Spleen (tissue), 11 donors: ENCODE measurements around the gene NR2F1-AS1. TPM values are rescaled to one million over a fixed set of nuclear protein-coding genes. Genes with fewer than 3 reads are reported as not detected.

Source experiments
- DNase-seq: peaks from one replicate; pipeline ENCODE4 v3.0.0-alpha.2; 2020
- H3K27ac ChIP-seq, 8 donors: fragments of 200-600 bp; sonication (generic) in 7 of 8; 1 replicate in 4 of 8; 2 replicates in 4 of 8; pipeline versions ENCODE4 v1.5.0 to v1.8.0; 2016 to 2021; ENCODE audit warnings: inconsistent platforms in 4 of 8, mild to moderate bottlenecking in 4 of 8, moderate library complexity in 1 of 8
- H3K27me3 ChIP-seq, 7 donors: fragments of 200-600 bp; sonication (generic) in 6 of 7; replicated peaks in 1 of 7; 1 replicate in 4 of 7; 2 replicates in 3 of 7; pipeline versions ENCODE4 v1.5.0 to v1.8.0; 2016 to 2021; ENCODE audit warnings: inconsistent platforms in 3 of 7, mild to moderate bottlenecking in 1 of 7
- H3K36me3 ChIP-seq, 6 donors: fragments of 200-600 bp; sonication (generic) in 5 of 6; 1 replicate in 4 of 6; 2 replicates in 2 of 6; pipeline versions ENCODE4 v1.5.0 to v1.8.0; 2016 to 2021; ENCODE audit warnings: inconsistent platforms in 2 of 6
- H3K4me1 ChIP-seq, 6 donors: fragments of 200-600 bp; sonication (generic) in 5 of 6; 1 replicate in 3 of 6; 2 replicates in 3 of 6; pipeline versions ENCODE4 v1.5.0 to v1.8.0; 2016 to 2021; ENCODE audit warnings: inconsistent platforms in 3 of 6
- H3K4me3 ChIP-seq, 8 donors: fragments of 200-600 bp; sonication (generic) in 7 of 8; 1 replicate in 4 of 8; 2 replicates in 4 of 8; pipeline versions ENCODE4 v1.5.0 to v1.8.0; 2016 to 2021; ENCODE audit warnings: inconsistent platforms in 4 of 8, mild to moderate bottlenecking in 4 of 8, moderate library complexity in 2 of 8
- H3K9me3 ChIP-seq, 8 donors: fragments of 200-600 bp; sonication (generic) in 7 of 8; 1 replicate in 4 of 8; 2 replicates in 4 of 8; pipeline versions ENCODE4 v1.5.0 to v1.8.0; 2016 to 2021; ENCODE audit warnings: inconsistent platforms in 4 of 8
- POLR2A ChIP-seq, 3 donors: fragments of 450-650 bp; IDR thresholded peaks; one replicate each; pipeline ENCODE4 v1.5.1; 2017; ENCODE audit warnings: antibody characterized with exemption in 3 of 3, mild to moderate bottlenecking in 1 of 3
- POLR2AphosphoS5 ChIP-seq, 3 donors: sonication (generic); formaldehyde crosslinking; IDR thresholded peaks; one replicate each; pipeline ENCODE4 v1.5.1; 2017; ENCODE audit warnings: antibody characterized with exemption in 3 of 3
- WGBS, 5 donors: extraction: QIAGEN DNeasy Blood & Tissue Kit in 3 of 5; methylation state at CpG; one replicate each; pipeline versions ENCODE4 v1.1.5 to v1.1.7; 2013 to 2018; 5-methylcytosine and 5-hydroxymethylcytosine counted together
- intact Hi-C: fragments of 100-400 bp; cut with DNase I; formaldehyde crosslinking; loops from one replicate; pipeline ENCODE4 v1.15.0; 2023; ENCODE audit warnings: low total_unique reads
- polyA plus RNA-seq, 3 donors: library from polyadenylated mRNA; stranded (reverse); fragments of 200-250 nt; gene quantifications; one replicate each; pipeline ENCODE4 v1.2.1, GENCODE V29; 2013
- total RNA-seq, 7 donors: library from RNA; depleted of rRNA in 3 of 7; stranded (reverse); fragments of >200 nt in 3 of 7; fragmentation: NEBNext Ultra II Directional in 4 of 7; extraction: Animal tissue kit (Norgen Biotek cat#: 25700) in 4 of 7; gene quantifications; one replicate each; pipeline versions ENCODE4 v1.1.0 to v1.2.1, GENCODE V29; 2016 to 2021
- TF ChIP-seq, protein P1 (sequence below), 11 experiments: fragments of 200-600 bp in 7 of 11; fragments of 450-650 bp in 4 of 11; sonication (generic) in 4 of 11; IDR thresholded peaks in 8 of 11; conservative IDR thresholded peaks in 3 of 11; 1 replicate in 7 of 11; 2 replicates in 4 of 11; pipeline versions ENCODE4 v1.4.0 to v1.8.0; 2016 to 2021; ENCODE audit warnings: antibody characterized with exemption in 11 of 11, inconsistent platforms in 4 of 11, mild to moderate bottlenecking in 1 of 11
- donor health status: healthy with polysubstance abuse.
- donor health status: DM: no; HTN: no; CAD: no; lungs with moderate emphysema.
- donor health status: DM: no; HTN: no; CAD: no.
- donor health status: Bipolar disorder and iron deficiency.
- donor health status: healthy.
- donor health status: DM: no; HTN: no; CAD: no.
- donor health status: DM: yes; HTN: yes; CAD: no.

Gene NR2F1-AS1
- total and polyA plus RNA-seq, 10 donors = 5.9 to 21.6 (median 8.5) TPM

DNA sequence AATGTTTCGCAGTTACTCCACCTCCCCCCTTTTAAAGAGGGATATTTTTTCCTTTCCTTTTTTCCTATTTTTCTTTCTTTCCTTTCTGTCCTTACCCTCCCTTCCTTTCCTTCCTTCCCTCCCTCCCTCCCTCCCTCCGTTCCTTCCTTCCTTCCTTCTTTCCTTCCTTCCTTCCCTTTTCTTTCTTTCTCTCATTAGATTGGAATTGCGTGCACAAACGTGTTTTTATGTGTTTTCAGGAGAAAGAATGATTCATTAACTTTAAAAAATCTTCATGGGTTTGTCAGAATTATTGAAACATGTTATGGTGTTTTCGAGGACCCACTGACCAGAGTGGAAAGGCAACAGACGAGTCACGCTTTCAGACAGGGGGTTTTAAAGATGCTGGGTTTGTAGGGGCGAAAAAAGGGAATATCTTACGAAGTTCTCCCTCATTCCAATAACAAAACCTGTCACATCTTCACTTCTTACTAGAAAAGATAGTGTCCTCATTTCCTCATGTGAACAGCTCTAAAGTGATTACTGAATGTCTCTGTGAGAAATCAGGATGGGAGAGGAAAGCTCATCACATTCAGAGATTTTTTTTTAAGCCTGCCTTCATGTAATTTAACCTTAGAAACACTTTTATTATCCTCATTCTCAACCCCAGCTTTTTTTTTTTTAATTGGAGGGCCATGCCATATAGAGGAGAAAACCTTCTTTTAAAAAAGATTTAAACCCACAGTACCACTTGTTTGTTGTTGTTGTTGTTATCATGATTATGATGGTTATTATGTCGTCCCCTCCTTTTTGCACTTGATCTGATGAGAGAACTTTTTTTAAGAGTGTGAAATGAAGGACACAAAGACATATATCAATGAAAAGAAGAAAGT lies 23.9 kb upstream of the NR2F1-AS1 start:
- Histone ChIP-seq H3K27me3 (peaks cover 1 to 100% (median 92%) of the 10 kb centered on the region in 7 donors), H3K9me3 (peaks cover 0 to 6% (median 0%) of the 10 kb centered on the region in 8 donors), H3K36me3 (no peaks in the 10 kb centered on the region), H3K4me3 (no peak overlapping the region), H3K27ac (no peak overlapping the region), H3K4me1 (peaks cover 5 to 32% (median 17%) of the 10 kb centered on the region in 6 donors)
- 21 to 36% (median 27%) methylated on average over 10 of the region's 10 CpGs for WGBS, 5 donors
- TF ChIP-seq, protein P1, sequence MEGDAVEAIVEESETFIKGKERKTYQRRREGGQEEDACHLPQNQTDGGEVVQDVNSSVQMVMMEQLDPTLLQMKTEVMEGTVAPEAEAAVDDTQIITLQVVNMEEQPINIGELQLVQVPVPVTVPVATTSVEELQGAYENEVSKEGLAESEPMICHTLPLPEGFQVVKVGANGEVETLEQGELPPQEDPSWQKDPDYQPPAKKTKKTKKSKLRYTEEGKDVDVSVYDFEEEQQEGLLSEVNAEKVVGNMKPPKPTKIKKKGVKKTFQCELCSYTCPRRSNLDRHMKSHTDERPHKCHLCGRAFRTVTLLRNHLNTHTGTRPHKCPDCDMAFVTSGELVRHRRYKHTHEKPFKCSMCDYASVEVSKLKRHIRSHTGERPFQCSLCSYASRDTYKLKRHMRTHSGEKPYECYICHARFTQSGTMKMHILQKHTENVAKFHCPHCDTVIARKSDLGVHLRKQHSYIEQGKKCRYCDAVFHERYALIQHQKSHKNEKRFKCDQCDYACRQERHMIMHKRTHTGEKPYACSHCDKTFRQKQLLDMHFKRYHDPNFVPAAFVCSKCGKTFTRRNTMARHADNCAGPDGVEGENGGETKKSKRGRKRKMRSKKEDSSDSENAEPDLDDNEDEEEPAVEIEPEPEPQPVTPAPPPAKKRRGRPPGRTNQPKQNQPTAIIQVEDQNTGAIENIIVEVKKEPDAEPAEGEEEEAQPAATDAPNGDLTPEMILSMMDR (IDR thresholded peaks at IDR 0.05 in 8 of 11, conservative IDR thresholded peaks at IDR 0.05 in 3 of 11) = no peak
- no peak for TF ChIP-seq POLR2AphosphoS5 (IDR thresholded peaks at IDR 0.05)
- no peak for TF ChIP-seq POLR2A (IDR thresholded peaks at IDR 0.05)
- intact Hi-C loops = loop anchor here (10.0 kb wide), 1 partner anchor 200 kb away; no protein-coding TSS in a partner anchor
- DNase-seq = no peak

DNA sequence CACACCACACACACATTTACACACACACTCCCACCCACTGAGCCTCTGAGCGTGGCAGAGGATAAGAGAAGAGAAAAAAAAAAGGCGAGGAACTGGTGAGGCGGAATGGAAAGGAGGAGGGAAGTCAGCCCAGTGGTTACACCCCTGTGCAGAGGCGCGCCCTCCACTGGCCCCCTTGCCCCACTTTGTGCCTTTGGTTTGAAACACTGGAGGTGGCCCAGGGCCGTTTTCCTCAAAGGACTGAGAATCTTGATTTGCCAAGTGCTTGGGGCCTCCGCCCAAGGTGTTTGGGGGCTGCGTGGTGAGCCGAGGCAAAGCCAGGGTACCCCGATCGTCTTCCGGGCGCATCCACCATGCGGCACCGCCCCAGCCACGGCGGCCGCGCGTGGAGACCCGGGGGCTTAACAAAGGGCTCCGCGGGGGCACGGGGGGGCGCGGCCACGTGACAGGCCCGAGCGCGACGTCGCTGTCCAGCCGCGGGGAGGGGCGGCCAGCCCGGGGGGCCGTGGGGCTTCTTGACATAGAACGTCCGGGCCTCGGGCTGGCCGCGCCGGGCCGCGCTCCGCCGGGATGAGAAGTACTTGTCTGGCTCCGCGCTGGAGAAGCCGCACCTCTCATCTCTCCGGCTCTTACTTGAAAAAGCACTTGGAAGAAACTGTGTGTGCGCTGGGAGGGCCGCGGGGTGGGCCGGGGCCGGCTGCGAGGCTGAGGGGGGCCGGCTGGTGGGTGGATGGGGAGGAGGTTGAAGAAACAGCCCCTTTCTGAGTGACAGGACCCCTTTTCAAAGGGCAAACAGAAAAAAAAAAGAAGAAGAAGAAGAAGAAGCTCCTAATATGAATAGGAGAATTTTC lies 23.0 kb upstream of the NR2F1-AS1 start:
- peak overlapping the region in 3 of 8 donors; percentile 2 to 25 (median 16) for H3K4me3 ChIP-seq
- peaks cover 0 to 6% (median 0%) of the 10 kb centered on the region in 8 donors for H3K9me3 ChIP-seq
- DNase-seq = peak; percentile 74
- WGBS, 5 donors = 11 to 13% (median 11%) methylated on average over 39 to 58 of the region's 58 CpGs
- peaks cover 5 to 36% (median 19%) of the 10 kb centered on the region in 6 donors for H3K4me1 ChIP-seq
- H3K36me3 ChIP-seq = no peaks in the 10 kb centered on the region
- intact Hi-C loops = loop anchor here (10.0 kb wide), 1 partner anchor 201 kb away; no protein-coding TSS in a partner anchor
- peaks cover 0 to 100% (median 92%) of the 10 kb centered on the region in 7 donors for H3K27me3 ChIP-seq
- TF ChIP-seq POLR2A (IDR thresholded peaks at IDR 0.05) (no peak), POLR2AphosphoS5 (IDR thresholded peaks at IDR 0.05) (no peak)
- TF ChIP-seq, protein P1 (IDR thresholded peaks at IDR 0.05 in 8 of 11, conservative IDR thresholded peaks at IDR 0.05 in 3 of 11) = no peak
- no peak overlapping the region for H3K27ac ChIP-seq

DNA sequence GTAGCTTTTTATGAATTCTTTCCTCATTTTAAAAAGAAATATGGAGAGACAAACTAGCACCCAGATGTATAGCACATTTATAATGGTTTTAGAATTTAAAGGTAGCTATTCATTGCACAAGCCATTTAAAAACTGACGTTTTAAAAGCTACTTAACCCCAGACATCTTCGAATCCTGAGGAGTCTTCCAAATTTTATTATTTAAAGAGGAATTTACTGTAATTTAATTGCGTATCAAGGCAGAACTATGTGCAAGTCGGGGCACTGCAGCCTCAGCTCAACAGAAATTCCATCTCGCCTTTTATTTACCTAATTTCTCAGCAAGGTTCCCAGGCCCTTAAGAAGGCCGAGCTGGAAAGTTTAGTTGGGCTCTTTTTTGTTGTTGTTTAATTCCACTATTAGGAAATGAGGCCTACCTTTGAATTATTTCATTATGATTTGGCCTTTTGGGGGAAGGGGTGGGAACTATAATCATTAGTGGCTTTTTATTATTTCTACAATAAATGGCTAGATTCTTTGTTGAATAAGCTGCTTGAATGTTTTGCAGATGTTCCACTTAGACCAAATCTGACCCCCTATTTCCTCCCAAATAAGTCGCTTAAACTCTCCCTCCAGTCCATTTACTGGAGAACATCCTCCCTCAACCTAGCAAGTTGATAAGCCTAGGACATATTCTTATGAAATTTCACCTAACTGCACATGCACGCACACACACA lies 22.2 kb upstream of the NR2F1-AS1 start:
- DNase-seq = no peak
- Histone ChIP-seq H3K4me1 (peaks cover 5 to 39% (median 18%) of the 10 kb centered on the region in 6 donors), H3K9me3 (peaks cover 0 to 6% (median 0%) of the 10 kb centered on the region in 8 donors), H3K27me3 (peaks cover 4 to 100% (median 92%) of the 10 kb centered on the region in 7 donors), H3K36me3 (no peaks in the 10 kb centered on the region), H3K27ac (no peak overlapping the region), H3K4me3 (no peak overlapping the region)
- WGBS, 5 donors = 35 to 61% (median 44%) methylated on average over 8 of the region's 8 CpGs
- TF ChIP-seq POLR2A (IDR thresholded peaks at IDR 0.05) = no peak
- TF ChIP-seq, protein P1 (IDR thresholded peaks at IDR 0.05 in 8 of 11, conservative IDR thresholded peaks at IDR 0.05 in 3 of 11) = no peak
- no peak for TF ChIP-seq POLR2AphosphoS5 (IDR thresholded peaks at IDR 0.05)
- intact Hi-C loops = loop anchor here (10.0 kb wide), 1 partner anchor 202 kb away; no protein-coding TSS in a partner anchor
